Measurements from ENCODE around the gene GPX7. TPM values are rescaled to one million over a fixed set of nuclear protein-coding genes. Genes with fewer than 3 reads are reported as not detected.

Gene GPX7
- total RNA-seq, 1 experiment from 2014 or later: 25.2 TPM

- no TSS peak for BruUV-seq (replicated peaks)
- no peaks in the 10 kb centered on the region for H3K36me3 ChIP-seq (ENCODE audit: insufficient read depth, low read length, poor library complexity, severe bottlenecking)
- no peaks in the 10 kb centered on the region for H3K4me1 ChIP-seq (ENCODE audit: insufficient read depth, low read length, poor library complexity, severe bottlenecking)
- intact Hi-C loops (cut with micrococcal nuclease; ENCODE audit: unreplicated experiment): no loop called here
- no peaks in the 10 kb centered on the region for H3K9me3 ChIP-seq (ENCODE audit: low read depth, low read length, poor library complexity, severe bottlenecking)
- no peak overlapping the region for H3K27ac ChIP-seq (ENCODE audit: low read depth, low read length, poor library complexity, severe bottlenecking)
- ChIA-PET CTCF (no interaction called here), POLR2A (ENCODE audit: low non-redundant PET) (no interaction called here)
- no peak overlapping the region for H3K4me3 ChIP-seq (ENCODE audit: low read depth, low read length, poor library complexity, severe bottlenecking)
- DNase-seq (ENCODE audit: low spot score): no peak
- TF ChIP-seq, protein P1, sequence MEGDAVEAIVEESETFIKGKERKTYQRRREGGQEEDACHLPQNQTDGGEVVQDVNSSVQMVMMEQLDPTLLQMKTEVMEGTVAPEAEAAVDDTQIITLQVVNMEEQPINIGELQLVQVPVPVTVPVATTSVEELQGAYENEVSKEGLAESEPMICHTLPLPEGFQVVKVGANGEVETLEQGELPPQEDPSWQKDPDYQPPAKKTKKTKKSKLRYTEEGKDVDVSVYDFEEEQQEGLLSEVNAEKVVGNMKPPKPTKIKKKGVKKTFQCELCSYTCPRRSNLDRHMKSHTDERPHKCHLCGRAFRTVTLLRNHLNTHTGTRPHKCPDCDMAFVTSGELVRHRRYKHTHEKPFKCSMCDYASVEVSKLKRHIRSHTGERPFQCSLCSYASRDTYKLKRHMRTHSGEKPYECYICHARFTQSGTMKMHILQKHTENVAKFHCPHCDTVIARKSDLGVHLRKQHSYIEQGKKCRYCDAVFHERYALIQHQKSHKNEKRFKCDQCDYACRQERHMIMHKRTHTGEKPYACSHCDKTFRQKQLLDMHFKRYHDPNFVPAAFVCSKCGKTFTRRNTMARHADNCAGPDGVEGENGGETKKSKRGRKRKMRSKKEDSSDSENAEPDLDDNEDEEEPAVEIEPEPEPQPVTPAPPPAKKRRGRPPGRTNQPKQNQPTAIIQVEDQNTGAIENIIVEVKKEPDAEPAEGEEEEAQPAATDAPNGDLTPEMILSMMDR (conservative IDR thresholded peaks at IDR 0.05; ENCODE audit: low read depth, low read length): no peak
- TF ChIP-seq EZH2 (IDR thresholded peaks at IDR 0.05; ENCODE audit: borderline replicate concordance, low read depth, low read length, poor library complexity, severe bottlenecking): no peak
- no peaks in the 10 kb centered on the region for H3K27me3 ChIP-seq (replicated peaks; ENCODE audit: insufficient read depth, low read depth, low read length, poor library complexity)
Observed at GRCh38 chr1:52588535-52588934, 13.6 kb upstream of the GPX7 start.

DNA sequence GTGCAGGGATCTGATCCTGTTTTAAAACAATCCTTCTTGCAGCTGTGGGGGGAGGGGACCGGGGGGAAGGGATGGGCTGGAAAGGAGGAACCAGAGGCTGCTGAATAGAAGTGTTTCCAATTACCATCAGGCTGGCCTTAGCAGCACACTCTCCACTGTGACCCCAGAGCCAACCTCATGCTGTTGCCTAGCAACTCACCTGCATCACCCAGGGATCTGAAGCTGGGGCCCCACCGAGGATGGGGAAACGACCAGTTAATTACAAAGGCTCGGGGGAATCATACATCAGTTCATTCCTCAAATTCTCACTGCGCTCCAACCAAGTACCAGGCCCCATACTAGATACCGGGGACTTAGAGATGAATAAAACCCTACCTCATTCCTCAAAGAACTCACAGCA, 11.9 kb upstream of the GPX7 start:
- H3K4me1 ChIP-seq (ENCODE audit: insufficient read depth, low read length, poor library complexity, severe bottlenecking): no peaks in the 10 kb centered on the region
- H3K9me3 ChIP-seq (ENCODE audit: low read depth, low read length, poor library complexity, severe bottlenecking): no peaks in the 10 kb centered on the region
- no TSS peak for BruUV-seq (replicated peaks)
- CTCF ChIA-PET: interaction anchor here (0.6 kb wide), 1 partner anchor 83 kb away, joined by 4 read pairs; no protein-coding TSS in a partner anchor
- TF ChIP-seq, protein P1 (conservative IDR thresholded peaks at IDR 0.05; ENCODE audit: low read depth, low read length): no peak
- TF ChIP-seq EZH2 (IDR thresholded peaks at IDR 0.05; ENCODE audit: borderline replicate concordance, low read depth, low read length, poor library complexity, severe bottlenecking): no peak
- intact Hi-C loops (cut with micrococcal nuclease; ENCODE audit: unreplicated experiment): no loop called here
- H3K4me3 ChIP-seq (ENCODE audit: low read depth, low read length, poor library complexity, severe bottlenecking): no peak overlapping the region
- DNase-seq (ENCODE audit: low spot score): no peak
- H3K27ac ChIP-seq (ENCODE audit: low read depth, low read length, poor library complexity, severe bottlenecking): no peak overlapping the region
- H3K27me3 ChIP-seq (replicated peaks; ENCODE audit: insufficient read depth, low read depth, low read length, poor library complexity): no peaks in the 10 kb centered on the region
- no peaks in the 10 kb centered on the region for H3K36me3 ChIP-seq (ENCODE audit: insufficient read depth, low read length, poor library complexity, severe bottlenecking)
- POLR2A ChIA-PET (ENCODE audit: low non-redundant PET): no interaction called here

GRCh38 chr1:52592637-52593323, 9.4 kb upstream of the GPX7 start:
- POLR2A ChIA-PET (ENCODE audit: low non-redundant PET): no interaction called here

More at GRCh38 chr1:52592637-52593323, 9.4 kb upstream of the GPX7 start:
- TF ChIP-seq EZH2 (IDR thresholded peaks at IDR 0.05; ENCODE audit: borderline replicate concordance, low read depth, low read length, poor library complexity, severe bottlenecking): no peak
- TF ChIP-seq, protein P1 (conservative IDR thresholded peaks at IDR 0.05; ENCODE audit: low read depth, low read length): no peak
- no peak overlapping the region for H3K4me3 ChIP-seq (ENCODE audit: low read depth, low read length, poor library complexity, severe bottlenecking)
- DNase-seq (ENCODE audit: low spot score): no peak
- no peaks in the 10 kb centered on the region for H3K36me3 ChIP-seq (ENCODE audit: insufficient read depth, low read length, poor library complexity, severe bottlenecking)
- intact Hi-C loops (cut with micrococcal nuclease; ENCODE audit: unreplicated experiment): no loop called here
- no peaks in the 10 kb centered on the region for H3K9me3 ChIP-seq (ENCODE audit: low read depth, low read length, poor library complexity, severe bottlenecking)
- H3K27ac ChIP-seq (ENCODE audit: low read depth, low read length, poor library complexity, severe bottlenecking): no peak overlapping the region
- no peaks in the 10 kb centered on the region for H3K4me1 ChIP-seq (ENCODE audit: insufficient read depth, low read length, poor library complexity, severe bottlenecking)
- H3K27me3 ChIP-seq (replicated peaks; ENCODE audit: insufficient read depth, low read depth, low read length, poor library complexity): no peaks in the 10 kb centered on the region
- no TSS peak for BruUV-seq (replicated peaks)
- CTCF ChIA-PET: no interaction called here

Data from A673 (cell line).